Bone marrow (tissue), 2 donors: ENCODE results near the gene PTPRN2.
"Not testable (repeated sequence)": the region's sequence is repeated elsewhere in the genome, so short reads cannot be mapped to it uniquely, and the experiment has no call there.

Experiments
- DNase-seq, 2 donors: peaks; one replicate each; lab custom pipeline; 2025; lab: John Stamatoyannopoulos, UW

The PTPRN2 gene

GRCh38 chr7:157562522-157563398 is 1024.9 kb downstream of the PTPRN2 start:
- not testable (repeated sequence) for DNase-seq

- no peak for DNase-seq
Observed at GRCh38 chr7:157561816-157562410, 1025.7 kb downstream of the PTPRN2 start.

GRCh38 chr7:157561523-157561785 is 1026.2 kb downstream of the PTPRN2 start:
- DNase-seq, result no peak

GRCh38 chr7:157560710-157561522 is 1026.7 kb downstream of the PTPRN2 start:
- no peak for DNase-seq

GRCh38 chr7:157560258-157560654 is 1027.4 kb downstream of the PTPRN2 start:
- DNase-seq, result no peak

GRCh38 chr7:157559596-157560257 is 1027.9 kb downstream of the PTPRN2 start:
- no peak for DNase-seq

- no peak for DNase-seq
Observed at GRCh38 chr7:157558875-157559595, 1028.6 kb downstream of the PTPRN2 start.

- no peak for DNase-seq
Observed at GRCh38 chr7:157558516-157558874, 1029.1 kb downstream of the PTPRN2 start.

GRCh38 chr7:157558061-157558460 is 1029.6 kb downstream of the PTPRN2 start:
- no peak for DNase-seq

- no peak for DNase-seq
Observed at GRCh38 chr7:157557263-157557662, 1030.4 kb downstream of the PTPRN2 start.

GRCh38 chr7:157556642-157556944 is 1031.0 kb downstream of the PTPRN2 start:
- no peak for DNase-seq

- no peak for DNase-seq
Observed at GRCh38 chr7:157555944-157556641, 1031.5 kb downstream of the PTPRN2 start.

- DNase-seq, result no peak
Observed at GRCh38 chr7:157555313-157555712, 1032.3 kb downstream of the PTPRN2 start.

- DNase-seq, result no peak
Observed at GRCh38 chr7:157554393-157555238, 1033.0 kb downstream of the PTPRN2 start.

GRCh38 chr7:157553256-157553655 is 1034.4 kb downstream of the PTPRN2 start:
- no peak for DNase-seq

GRCh38 chr7:157552295-157552993 is 1035.2 kb downstream of the PTPRN2 start:
- no peak for DNase-seq

- no peak for DNase-seq
Observed at GRCh38 chr7:157551325-157552070, 1036.1 kb downstream of the PTPRN2 start.

- DNase-seq, result no peak
Observed at GRCh38 chr7:157550300-157551275, 1037.0 kb downstream of the PTPRN2 start.
